ENCODE measurements around the gene KRT6A. TPM values are rescaled to one million over a fixed set of nuclear protein-coding genes. Genes with fewer than 3 reads are reported as not detected.

Gene KRT6A
- total RNA-seq, 2 donors from 2014 or later, result not detected

DNA sequence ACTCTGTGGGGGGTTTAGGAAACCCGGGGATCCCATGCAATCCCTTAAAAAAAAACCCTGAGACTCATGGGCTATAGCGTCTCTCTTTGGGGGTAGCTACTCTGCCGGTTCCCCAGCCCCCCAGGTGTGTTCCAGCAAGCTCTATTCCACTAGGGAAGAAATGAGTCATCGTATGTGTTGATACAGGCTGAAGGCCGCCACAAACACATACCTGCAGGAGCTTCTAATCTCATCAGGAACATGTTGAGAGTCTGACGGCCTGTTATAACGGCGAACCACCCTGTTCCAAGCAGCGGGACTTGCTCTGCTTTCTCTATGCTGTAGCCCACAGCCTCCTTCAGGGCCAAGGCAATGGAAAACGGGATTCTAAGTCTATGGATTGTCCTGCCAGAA, 28.1 kb upstream of the KRT6A start:
- Mint-ChIP-seq H3K27ac (no peak overlapping the region), H3K4me1 (no peaks in the 10 kb centered on the region), H3K4me3 (no peak overlapping the region), H3K36me3 (ENCODE audit: low read depth) (no peaks in the 10 kb centered on the region), H3K27me3 (peaks cover 37% of the 10 kb centered on the region)
- ATAC-seq, result no peak
- no peaks in the 10 kb centered on the region for H3K9me3 ChIP-seq (ENCODE audit: control insufficient read depth, low read length, poor library complexity, severe bottlenecking)
- no peak for DNase-seq

DNA sequence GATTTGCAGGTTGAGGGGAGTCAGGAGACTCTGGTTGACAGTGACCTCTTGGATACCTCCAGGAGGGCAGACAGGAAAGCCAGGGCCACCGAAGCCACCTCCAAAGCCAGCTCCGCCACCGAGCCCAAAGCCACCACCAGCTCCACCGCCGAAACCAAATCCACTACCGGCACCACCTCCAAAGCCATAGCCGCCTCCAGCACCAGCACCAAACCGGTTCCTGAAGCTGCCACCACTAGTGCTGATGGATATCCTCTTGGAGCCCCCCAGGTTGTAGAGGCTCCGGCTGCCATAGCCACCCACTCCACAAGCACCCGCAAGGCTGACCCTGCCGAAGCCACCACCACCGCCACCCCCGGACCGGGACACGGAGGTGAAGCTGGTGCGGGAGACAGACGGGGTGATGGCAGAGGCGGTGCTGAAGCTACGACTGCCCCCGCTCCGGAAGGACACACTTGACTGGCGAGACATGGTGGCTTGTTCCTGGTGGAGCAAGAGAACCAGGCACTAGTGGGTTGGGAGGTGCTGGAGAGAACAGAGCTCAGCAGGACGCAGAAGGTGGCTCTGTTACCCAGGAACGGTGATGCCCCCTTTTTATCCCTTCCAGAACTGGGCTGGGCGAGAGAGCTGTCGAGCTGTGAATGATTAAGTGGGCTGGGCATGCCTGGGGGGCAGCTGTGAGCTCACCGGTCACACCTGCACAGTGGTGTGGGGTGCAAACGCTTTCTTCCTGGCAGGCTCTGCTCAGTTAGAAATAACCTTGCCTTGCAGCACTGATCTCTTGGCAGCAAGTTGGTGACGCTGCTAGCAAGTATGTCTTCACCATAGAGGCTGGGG, 27.0 kb upstream of the KRT6A start, which contains the start of gene KRT5:
TSS of gene KRT5 (minus strand) at position 569 of the 837 bp plus-strand sequence. CDS start at position 471, 98 bp downstream.
- ATAC-seq (no peak), DNase-seq (no peak)
- Mint-ChIP-seq H3K4me1 (no peaks in the 10 kb centered on the region), H3K36me3 (ENCODE audit: low read depth) (no peaks in the 10 kb centered on the region), H3K4me3 (no peak within 1 kb of the TSS), H3K27me3 (peaks cover 37% of the 10 kb centered on the region), H3K27ac (no peak within 1 kb of the TSS)
- no peaks in the 10 kb centered on the region for H3K9me3 ChIP-seq (ENCODE audit: control insufficient read depth, low read length, poor library complexity, severe bottlenecking)

DNA sequence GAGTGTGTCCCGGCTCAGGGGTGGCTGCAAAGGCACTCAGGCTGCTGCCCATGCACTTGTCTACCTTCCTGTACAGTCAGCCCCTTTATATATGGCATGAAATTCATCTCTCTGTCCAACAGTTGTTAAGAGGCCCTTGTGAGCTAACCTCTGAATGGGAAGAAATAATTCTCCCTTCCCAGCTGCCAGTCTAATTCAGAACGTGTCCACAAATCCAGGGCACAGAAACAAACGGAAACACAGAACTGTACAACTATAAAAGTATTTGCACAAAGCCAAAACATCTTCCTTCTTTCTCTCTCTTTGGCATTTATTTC, 26.3 kb upstream of the KRT6A start:
- H3K36me3 Mint-ChIP-seq (ENCODE audit: low read depth), result no peaks in the 10 kb centered on the region
- no peak for ATAC-seq

DNA sequence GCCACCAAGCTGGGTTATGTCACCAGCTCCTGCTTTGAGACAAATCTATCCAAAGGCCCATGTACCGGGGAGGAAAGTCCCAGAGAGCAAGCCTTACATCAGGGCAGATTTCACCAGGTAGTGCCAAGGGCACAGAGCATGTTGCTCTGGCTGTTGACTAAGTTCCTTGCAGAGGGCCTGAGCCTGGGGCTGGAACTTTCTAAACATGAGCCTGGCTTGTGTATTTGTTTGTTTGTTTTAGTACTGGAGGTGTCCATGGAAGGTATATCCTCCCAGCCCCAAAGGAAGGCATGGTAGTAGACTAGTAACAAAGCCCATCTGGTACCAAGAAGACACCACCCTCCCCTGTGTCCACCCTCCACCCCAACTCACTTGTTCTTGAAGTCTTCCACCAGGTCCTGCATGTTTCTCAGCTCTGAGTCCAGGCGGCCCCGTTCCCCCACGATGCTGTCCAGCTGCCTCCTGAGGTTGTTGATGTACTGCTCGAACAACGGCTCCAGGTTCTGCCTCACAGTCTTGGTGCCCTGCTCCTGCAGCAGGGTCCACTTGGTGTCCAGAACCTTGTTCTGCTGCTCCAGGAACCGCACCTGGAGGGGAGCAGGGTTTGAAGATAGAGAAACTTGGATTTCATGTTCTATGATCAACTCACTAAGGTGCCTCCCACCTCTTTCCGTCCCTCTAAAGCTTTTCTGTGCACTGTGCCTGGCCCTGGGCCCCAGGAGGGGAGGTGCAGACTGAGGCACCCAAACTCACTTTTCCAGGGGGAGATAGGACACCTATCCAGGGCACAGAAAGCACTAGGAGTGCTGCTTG, 25.7 kb upstream of the KRT6A start:
- Mint-ChIP-seq H3K27ac (no peak overlapping the region), H3K4me1 (no peaks in the 10 kb centered on the region), H3K27me3 (peaks cover 44% of the 10 kb centered on the region), H3K4me3 (no peak overlapping the region), H3K36me3 (ENCODE audit: low read depth) (no peaks in the 10 kb centered on the region)
- ATAC-seq (no peak), DNase-seq (no peak)
- H3K9me3 ChIP-seq (ENCODE audit: control insufficient read depth, low read length, poor library complexity, severe bottlenecking), result no peaks in the 10 kb centered on the region

More for the DNA sequence above, 26.3 kb upstream of the KRT6A start:
- H3K27ac Mint-ChIP-seq, result no peak overlapping the region
- no peak for DNase-seq
- H3K27me3 Mint-ChIP-seq, result peaks cover 39% of the 10 kb centered on the region
- H3K4me1 Mint-ChIP-seq, result no peaks in the 10 kb centered on the region
- no peak overlapping the region for H3K4me3 Mint-ChIP-seq
- H3K9me3 ChIP-seq (ENCODE audit: control insufficient read depth, low read length, poor library complexity, severe bottlenecking), result no peaks in the 10 kb centered on the region

DNA sequence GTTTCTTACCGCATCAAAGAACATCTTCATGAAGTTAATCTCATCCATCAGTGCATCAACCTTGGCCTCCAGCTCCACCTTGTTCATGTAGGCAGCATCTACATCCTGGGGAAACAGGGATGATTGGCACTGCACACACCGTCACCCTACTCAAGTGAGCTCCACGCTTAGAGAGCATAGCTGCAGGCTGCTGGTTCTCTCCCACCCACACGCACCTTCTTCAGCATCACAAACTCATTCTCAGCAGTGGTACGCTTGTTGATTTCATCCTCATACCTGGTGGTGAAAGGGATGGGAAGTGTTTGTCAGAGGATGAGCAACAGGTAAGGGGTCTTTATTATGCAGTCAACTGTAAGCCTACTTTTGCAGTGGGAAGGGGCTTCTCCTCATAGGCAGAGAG, 24.8 kb upstream of the KRT6A start:
- ATAC-seq (no peak), DNase-seq (no peak)
- H3K9me3 ChIP-seq (ENCODE audit: control insufficient read depth, low read length, poor library complexity, severe bottlenecking), result no peaks in the 10 kb centered on the region
- H3K36me3 Mint-ChIP-seq (ENCODE audit: low read depth), result no peaks in the 10 kb centered on the region
- H3K27me3 Mint-ChIP-seq, result peaks cover 48% of the 10 kb centered on the region
- no peaks in the 10 kb centered on the region for H3K4me1 Mint-ChIP-seq
- no peak overlapping the region for H3K4me3 Mint-ChIP-seq
- no peak overlapping the region for H3K27ac Mint-ChIP-seq

DNA sequence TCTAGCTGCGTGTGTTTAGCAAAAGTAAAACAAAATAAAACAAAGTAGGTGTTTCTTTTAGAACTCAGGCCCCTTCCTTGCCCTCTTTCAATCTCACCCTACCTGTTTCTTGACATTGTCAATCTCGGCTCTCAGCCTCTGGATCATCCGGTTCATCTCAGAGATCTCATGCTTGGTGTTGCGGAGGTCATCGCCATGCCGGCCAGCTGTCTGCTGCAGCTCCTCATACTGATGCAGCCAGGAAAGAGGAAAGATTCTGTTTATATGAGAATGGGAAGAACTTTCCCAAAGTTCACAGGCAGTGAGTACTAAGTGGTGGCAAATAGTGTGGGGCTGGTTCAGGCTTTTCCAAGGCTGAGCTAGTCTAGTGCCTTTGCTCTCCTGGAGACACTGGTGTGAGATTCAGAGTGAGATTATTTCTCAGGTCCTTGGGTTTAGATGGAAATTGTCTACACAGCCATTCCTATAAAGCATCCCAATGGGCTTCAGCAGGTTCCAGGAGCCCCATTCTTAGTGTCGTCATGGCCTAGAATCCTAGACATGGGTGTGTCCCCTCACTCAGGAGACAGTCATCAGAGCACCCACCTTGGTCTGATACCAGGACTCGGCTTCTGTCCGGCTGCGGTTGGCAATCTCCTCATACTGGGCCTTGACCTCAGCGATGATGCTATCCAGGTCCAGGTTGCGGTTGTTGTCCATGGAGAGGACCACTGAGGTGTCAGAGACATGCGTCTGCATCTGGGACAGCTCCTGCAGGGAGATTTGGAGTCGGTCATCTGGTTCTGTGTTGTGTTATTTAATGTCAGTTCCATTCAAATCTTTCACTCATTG, 24.2 kb upstream of the KRT6A start:
- no peak overlapping the region for H3K4me3 Mint-ChIP-seq
- no peaks in the 10 kb centered on the region for H3K36me3 Mint-ChIP-seq (ENCODE audit: low read depth)
- peaks cover 49% of the 10 kb centered on the region for H3K27me3 Mint-ChIP-seq
- no peaks in the 10 kb centered on the region for H3K4me1 Mint-ChIP-seq
- ATAC-seq, result no peak
- no peak for DNase-seq
- no peak overlapping the region for H3K27ac Mint-ChIP-seq
- H3K9me3 ChIP-seq (ENCODE audit: control insufficient read depth, low read length, poor library complexity, severe bottlenecking), result no peaks in the 10 kb centered on the region

DNA sequence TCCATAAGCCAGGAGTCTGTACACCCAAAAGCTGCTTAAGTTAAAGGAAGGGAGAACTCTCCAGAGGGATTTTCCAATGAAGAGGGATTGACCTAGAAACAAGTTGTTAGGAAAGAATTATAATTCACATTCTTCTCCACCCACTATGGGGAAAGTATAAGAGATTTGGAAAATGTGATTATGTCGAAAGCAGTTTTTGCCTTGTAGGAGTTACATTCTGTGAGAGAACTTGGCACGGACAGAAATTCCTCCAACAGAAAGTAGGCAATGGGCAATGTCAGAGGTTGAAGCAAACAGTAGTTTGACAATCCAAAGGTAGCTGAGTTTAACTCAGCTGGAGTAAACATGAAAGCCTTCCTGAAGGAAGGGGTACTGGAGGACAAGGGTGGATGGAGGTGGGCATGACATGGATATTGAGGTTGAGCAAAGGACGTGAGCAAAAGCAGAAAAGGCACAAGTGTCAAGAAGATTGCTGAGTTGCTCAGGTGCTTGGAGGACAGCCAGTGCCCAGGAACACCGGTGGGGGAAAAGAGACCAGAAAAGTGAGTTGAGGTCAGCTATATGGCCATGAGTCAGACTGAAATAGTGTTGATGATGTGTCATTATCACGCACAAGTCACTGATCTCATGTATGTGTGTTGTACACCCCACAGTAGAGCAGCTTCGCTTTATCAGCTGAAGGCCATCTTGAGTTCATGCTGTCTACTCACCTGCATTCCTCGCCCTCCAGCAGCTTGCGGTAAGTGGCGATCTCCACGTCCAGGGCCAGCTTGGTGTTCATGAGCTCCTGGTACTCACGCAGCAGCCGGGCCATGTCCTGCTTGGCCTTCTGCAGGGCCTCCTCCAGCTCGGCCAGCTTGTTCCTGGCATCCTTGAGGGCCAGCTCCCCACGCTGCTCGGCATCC, 23.1 kb upstream of the KRT6A start:
- H3K27ac Mint-ChIP-seq, result no peak overlapping the region
- no peak for ATAC-seq
- H3K4me1 Mint-ChIP-seq, result no peaks in the 10 kb centered on the region
- H3K9me3 ChIP-seq (ENCODE audit: control insufficient read depth, low read length, poor library complexity, severe bottlenecking), result no peaks in the 10 kb centered on the region
- DNase-seq, result no peak
- H3K27me3 Mint-ChIP-seq, result peaks cover 39% of the 10 kb centered on the region
- no peak overlapping the region for H3K4me3 Mint-ChIP-seq
- no peaks in the 10 kb centered on the region for H3K36me3 Mint-ChIP-seq (ENCODE audit: low read depth)

DNA sequence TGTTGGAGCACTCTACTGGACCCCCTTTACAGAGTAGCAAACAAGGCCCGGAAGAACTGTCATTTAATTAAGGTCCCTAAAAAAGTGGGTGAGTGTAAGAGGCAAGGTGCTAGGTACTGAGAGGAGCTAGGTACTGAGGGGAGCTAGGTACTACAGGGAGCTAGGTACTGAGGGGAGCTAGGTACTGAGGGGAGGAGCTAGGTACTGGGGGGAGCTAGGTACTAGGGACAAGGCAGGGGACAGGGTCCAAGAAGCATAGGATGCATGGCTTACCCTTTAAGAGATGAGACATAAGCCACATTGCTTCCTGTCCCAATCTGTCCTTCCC, 22.2 kb upstream of the KRT6A start:
- no peak overlapping the region for H3K27ac Mint-ChIP-seq
- H3K4me3 Mint-ChIP-seq, result no peak overlapping the region
- peaks cover 39% of the 10 kb centered on the region for H3K27me3 Mint-ChIP-seq

DNA sequence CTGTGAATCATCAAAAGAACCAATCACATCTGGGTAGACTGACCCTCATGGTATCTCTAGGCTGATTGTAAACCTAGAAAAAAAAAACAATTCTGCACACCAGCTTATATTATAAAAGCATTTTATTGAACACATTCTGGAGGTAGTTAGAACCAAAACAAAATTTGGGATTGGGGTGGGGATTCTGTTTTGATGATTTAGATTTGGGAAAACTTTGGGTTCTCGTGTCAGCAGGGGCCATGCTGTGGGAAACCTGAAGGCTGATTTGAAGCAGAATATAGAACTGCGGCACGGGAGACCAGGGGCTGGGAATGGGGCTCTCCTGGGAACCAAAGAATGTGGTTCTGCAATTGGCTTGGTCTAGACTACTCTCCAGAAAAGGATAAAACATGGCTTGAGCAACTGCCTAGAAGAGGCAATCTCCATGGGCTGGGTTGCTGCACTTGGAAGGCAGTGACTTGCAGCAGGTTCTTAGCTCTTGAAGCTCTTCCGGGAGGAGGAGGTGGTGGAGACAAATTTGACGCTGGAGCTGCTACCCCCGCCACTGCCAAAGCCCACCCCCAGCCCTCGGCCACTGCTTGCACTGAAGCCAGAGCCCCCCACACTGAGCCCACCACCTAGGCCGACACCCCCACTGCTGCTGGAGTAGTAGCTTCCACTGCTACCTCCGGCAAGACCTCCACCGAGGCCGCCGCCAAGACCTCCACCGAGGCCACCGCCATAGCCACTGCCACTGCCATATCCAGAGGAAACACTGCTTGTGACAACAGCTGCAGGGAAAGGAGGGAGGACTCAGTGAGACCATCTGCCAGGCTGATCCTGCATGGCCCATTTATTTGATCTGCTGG, 21.6 kb upstream of the KRT6A start:
- no peaks in the 10 kb centered on the region for H3K4me1 Mint-ChIP-seq
- no peak overlapping the region for H3K4me3 Mint-ChIP-seq
- peaks cover 45% of the 10 kb centered on the region for H3K27me3 Mint-ChIP-seq
- no peaks in the 10 kb centered on the region for H3K36me3 Mint-ChIP-seq (ENCODE audit: low read depth)
- no peak for ATAC-seq
- no peak for DNase-seq
- H3K27ac Mint-ChIP-seq, result no peak overlapping the region
- no peaks in the 10 kb centered on the region for H3K9me3 ChIP-seq (ENCODE audit: control insufficient read depth, low read length, poor library complexity, severe bottlenecking)

More for the DNA sequence above, 22.2 kb upstream of the KRT6A start:
- Mint-ChIP-seq H3K4me1 (no peaks in the 10 kb centered on the region), H3K36me3 (ENCODE audit: low read depth) (no peaks in the 10 kb centered on the region)
- H3K9me3 ChIP-seq (ENCODE audit: control insufficient read depth, low read length, poor library complexity, severe bottlenecking), result no peaks in the 10 kb centered on the region
- ATAC-seq (no peak), DNase-seq (no peak)

DNA sequence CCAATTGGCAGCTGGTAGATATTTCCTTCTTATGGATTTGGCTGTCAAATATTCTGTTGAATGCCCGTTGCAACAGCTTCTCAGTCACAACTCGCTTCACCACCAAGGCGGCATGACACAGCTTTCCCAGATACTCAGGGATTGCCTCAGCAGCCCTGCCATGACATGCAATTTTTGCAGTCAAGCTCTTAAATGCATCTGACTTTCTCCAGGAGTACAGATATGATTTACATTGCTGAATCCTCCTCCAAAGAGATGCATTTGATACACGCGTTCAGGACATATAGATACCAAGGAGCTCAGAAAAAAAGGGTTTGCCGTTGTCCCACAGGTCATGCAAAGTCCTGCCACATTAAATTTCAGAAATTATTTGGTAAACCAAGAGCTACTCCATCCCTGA, 20.7 kb upstream of the KRT6A start:
- H3K9me3 ChIP-seq (ENCODE audit: control insufficient read depth, low read length, poor library complexity, severe bottlenecking), result no peaks in the 10 kb centered on the region
- H3K36me3 Mint-ChIP-seq (ENCODE audit: low read depth), result no peaks in the 10 kb centered on the region
- no peak for DNase-seq
- no peak overlapping the region for H3K4me3 Mint-ChIP-seq
- H3K27ac Mint-ChIP-seq, result no peak overlapping the region
- H3K27me3 Mint-ChIP-seq, result peaks cover 43% of the 10 kb centered on the region
- H3K4me1 Mint-ChIP-seq, result no peaks in the 10 kb centered on the region
- no peak for ATAC-seq

DNA sequence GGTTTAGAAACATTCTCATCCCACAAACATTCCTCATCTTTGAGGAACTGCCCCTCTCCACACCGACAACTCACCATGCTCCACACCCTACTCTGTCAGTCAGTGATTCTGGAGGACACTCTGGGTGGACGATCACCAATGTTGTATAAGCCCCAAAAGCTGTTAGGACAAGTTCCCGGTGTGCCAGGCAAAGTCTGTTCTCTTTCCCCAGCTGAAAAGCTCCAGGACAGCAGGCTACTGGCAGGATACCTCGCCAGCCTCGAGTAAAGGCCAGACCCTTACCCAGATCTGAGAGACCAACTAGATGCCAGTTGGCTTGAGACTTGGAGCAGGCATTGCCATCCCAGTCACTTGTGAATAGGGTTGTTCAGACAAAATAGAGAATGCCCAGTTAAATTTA, 15.2 kb upstream of the KRT6A start:
- Mint-ChIP-seq H3K27me3 (peaks cover 58% of the 10 kb centered on the region), H3K27ac (no peak overlapping the region), H3K4me3 (no peak overlapping the region), H3K4me1 (peaks cover 2% of the 10 kb centered on the region), H3K36me3 (ENCODE audit: low read depth) (no peaks in the 10 kb centered on the region)
- ATAC-seq, result no peak
- no peaks in the 10 kb centered on the region for H3K9me3 ChIP-seq (ENCODE audit: control insufficient read depth, low read length, poor library complexity, severe bottlenecking)
- DNase-seq, result no peak
